DOHH2 (cell line): ENCODE results near the gene BIVM.

Source experiments
- H3F3A ChIP-seq: fragments of 200-600 bp; sonication (generic), shearing (Covaris generic); 2 replicates; pipeline ENCODE4 v1.6.0; 2016; ENCODE audit warnings: antibody characterized with exemption, mild to moderate bottlenecking; ENCODE audit not compliant: control insufficient read depth, insufficient read depth
- H3K27ac ChIP-seq: fragments of 200-600 bp; sonication (generic); 2 replicates; pipeline ENCODE4 v1.5.1; 2014; ENCODE audit warnings: low read depth, mild to moderate bottlenecking, low read length, moderate library complexity
- H3K27me3 ChIP-seq: fragments of 200-600 bp; sonication (generic); 2 replicates; pipeline ENCODE4 v1.6.1; 2014; ENCODE audit warnings: mild to moderate bottlenecking, low read length, mixed read lengths; ENCODE audit not compliant: control insufficient read depth
- H3K36me3 ChIP-seq: fragments of 200-600 bp; sonication (generic); 2 replicates; pipeline ENCODE4 v1.6.1; 2014; ENCODE audit warnings: mild to moderate bottlenecking, low read length, moderate library complexity, mixed read lengths; ENCODE audit not compliant: control insufficient read depth
- H3K4me1 ChIP-seq: fragments of 200-600 bp; sonication (generic); 2 replicates; pipeline ENCODE4 v1.6.1; 2014; ENCODE audit warnings: mild to moderate bottlenecking, low read length, mixed read lengths; ENCODE audit not compliant: control insufficient read depth
- H3K4me2 ChIP-seq: fragments of 200-600 bp; sonication (generic); 2 replicates; pipeline ENCODE4 v1.6.0; 2014; ENCODE audit warnings: mild to moderate bottlenecking, low read length, moderate library complexity
- H3K4me3 ChIP-seq: fragments of 200-600 bp; sonication (generic); 2 replicates; pipeline ENCODE4 v1.5.1; 2014; ENCODE audit warnings: mild to moderate bottlenecking, low read length, mixed read lengths
- H3K79me2 ChIP-seq: fragments of 200-600 bp; sonication (generic); 2 replicates; pipeline ENCODE4 v1.6.1; 2014; ENCODE audit warnings: mild to moderate bottlenecking, low read length, mixed read lengths; ENCODE audit not compliant: control insufficient read depth
- H3K9me2 ChIP-seq: fragments of 200-600 bp; sonication (generic); replicated peaks from 2 replicates; pipeline ENCODE4 v1.6.1; 2014; ENCODE audit warnings: mild to moderate bottlenecking, low read length, mixed read lengths; ENCODE audit not compliant: control insufficient read depth
- H3K9me3 ChIP-seq: fragments of 200-600 bp; sonication (generic); 2 replicates; pipeline ENCODE4 v1.6.1; 2014; ENCODE audit warnings: antibody characterized with exemption, low read length, mixed read lengths; ENCODE audit not compliant: control insufficient read depth, insufficient read depth
- H4K20me1 ChIP-seq: fragments of 200-600 bp; sonication (generic); 2 replicates; pipeline ENCODE4 v1.6.0; 2014; ENCODE audit warnings: low read depth, mild to moderate bottlenecking, antibody characterized with exemption, low read length, moderate library complexity; ENCODE audit not compliant: control insufficient read depth, insufficient read depth
- CTCF ChIP-seq: fragments of 200-600 bp; sonication (generic); IDR thresholded peaks from one replicate; pipeline ENCODE4 v1.5.1; 2014; ENCODE audit warnings: antibody characterized with exemption, mild to moderate bottlenecking, low read depth, low read length; ENCODE audit not compliant: poor library complexity, severe bottlenecking
- EZH2phosphoT487 ChIP-seq: fragments of 200-600 bp; sonication (generic); IDR thresholded peaks from 2 replicates; pipeline ENCODE4 v1.6.1; 2017; ENCODE audit warnings: borderline replicate concordance, mild to moderate bottlenecking, antibody characterized with exemption, low read length, moderate library complexity, mixed read lengths

Gene BIVM

GRCh38 chr13:102758842-102759241 is 40.1 kb upstream of the BIVM start:
- Histone ChIP-seq H3K27me3 (no peaks in the 10 kb centered on the region), H3K9me2 (no peaks in the 10 kb centered on the region)
- TF ChIP-seq CTCF (no peak), EZH2phosphoT487 (no peak)

GRCh38 chr13:102761071-102761470 is 37.8 kb upstream of the BIVM start:
- H3K36me3 ChIP-seq: peaks cover 5% of the 10 kb centered on the region
- no peaks in the 10 kb centered on the region for H3K27me3 ChIP-seq
- no peak overlapping the region for H3K4me2 ChIP-seq
- no peak for TF ChIP-seq EZH2phosphoT487
- TF ChIP-seq CTCF: no peak
- no peaks in the 10 kb centered on the region for H4K20me1 ChIP-seq
- no peaks in the 10 kb centered on the region for H3K9me3 ChIP-seq
- no peaks in the 10 kb centered on the region for H3F3A ChIP-seq
- H3K27ac ChIP-seq: no peak overlapping the region
- no peak overlapping the region for H3K4me3 ChIP-seq
- no peaks in the 10 kb centered on the region for H3K79me2 ChIP-seq
- no peaks in the 10 kb centered on the region for H3K9me2 ChIP-seq
- no peaks in the 10 kb centered on the region for H3K4me1 ChIP-seq

More at GRCh38 chr13:102758842-102759241, 40.1 kb upstream of the BIVM start:
- Histone ChIP-seq H4K20me1 (no peaks in the 10 kb centered on the region), H3K4me2 (no peak overlapping the region), H3K79me2 (no peaks in the 10 kb centered on the region), H3F3A (no peaks in the 10 kb centered on the region), H3K27ac (no peak overlapping the region), H3K4me1 (no peaks in the 10 kb centered on the region), H3K4me3 (no peak overlapping the region), H3K9me3 (no peaks in the 10 kb centered on the region), H3K36me3 (no peaks in the 10 kb centered on the region)

- H3K27me3 ChIP-seq: no peaks in the 10 kb centered on the region
- peaks cover 25% of the 10 kb centered on the region for H3K36me3 ChIP-seq
- H3K79me2 ChIP-seq: no peaks in the 10 kb centered on the region
- H3F3A ChIP-seq: no peaks in the 10 kb centered on the region
- H3K9me3 ChIP-seq: no peaks in the 10 kb centered on the region
- H3K4me1 ChIP-seq: no peaks in the 10 kb centered on the region
- no peaks in the 10 kb centered on the region for H3K9me2 ChIP-seq
- no peak overlapping the region for H3K4me3 ChIP-seq
- H3K27ac ChIP-seq: no peak overlapping the region
- no peak overlapping the region for H3K4me2 ChIP-seq
- TF ChIP-seq CTCF: no peak
- no peak for TF ChIP-seq EZH2phosphoT487
- H4K20me1 ChIP-seq: no peaks in the 10 kb centered on the region
Measured at GRCh38 chr13:102763741-102764140, 35.2 kb upstream of the BIVM start.
